ENCODE data around the gene KIN.

GRCh38 chr10:7829289-7829834 lies 41.6 kb upstream of the KIN start:
- no peak for TF ChIP-seq RFX5 (IDR thresholded peaks at IDR 0.05; ENCODE audit: low read length)
- TF ChIP-seq YY1 (IDR thresholded peaks at IDR 0.05; ENCODE audit: low read depth), result no peak

Data from SK-N-SH (cell line).